ENCODE results near the gene TPCN1. TPM values are rescaled to one million over a fixed set of nuclear protein-coding genes. Genes with fewer than 3 reads are reported as not detected.

TPCN1 gene
- total RNA-seq, 1 experiment from 2014 or later, result 13.5 TPM

GRCh38 chr12:113262710-113263109 lies 41.4 kb downstream of the TPCN1 start:
- Histone ChIP-seq H2BK120ac (ENCODE audit: low read depth, low read length, poor library complexity, severe bottlenecking) (no peak overlapping the region), H3K79me2 (ENCODE audit: insufficient read depth, low read length) (no peaks in the 10 kb centered on the region), H3K14ac (ENCODE audit: insufficient read depth, low read length) (no peak overlapping the region), H3K27ac (ENCODE audit: insufficient read length, low read depth, low read length) (no peak overlapping the region), H3K56ac (ENCODE audit: insufficient read length, low read depth, low read length) (no peak overlapping the region), H3K23me2 (ENCODE audit: insufficient read length, low read depth, low read length, poor library complexity, severe bottlenecking) (no peaks in the 10 kb centered on the region), H3K9me3 (ENCODE audit: control insufficient read depth, low read depth, low read length) (no peaks in the 10 kb centered on the region), H3K4me2 (ENCODE audit: insufficient read depth, insufficient read length, low read length) (no peak overlapping the region), H3K18ac (ENCODE audit: insufficient read length, low read depth, low read length) (no peak overlapping the region), H2BK15ac (ENCODE audit: low read depth, low read length) (no peak overlapping the region), H4K8ac (replicated peaks; ENCODE audit: insufficient read length, low read depth, low read length) (no peak overlapping the region), H3K27me3 (ENCODE audit: insufficient read depth, low read length) (no peaks in the 10 kb centered on the region), H4K5ac (ENCODE audit: insufficient read length, low read depth, low read length) (no peak overlapping the region), H3K4me1 (ENCODE audit: insufficient read depth, low read length) (peaks cover 4% of the 10 kb centered on the region; the same call in 1 of the 2 replicates), H3K79me1 (ENCODE audit: insufficient read depth, low read depth, low read length, poor library complexity, severe bottlenecking) (no peaks in the 10 kb centered on the region), H2BK12ac (ENCODE audit: insufficient read length, low read depth, low read length) (no peak overlapping the region), H2AK5ac (ENCODE audit: insufficient read length, low read length) (no peak overlapping the region), H4K20me1 (ENCODE audit: control insufficient read depth, insufficient read depth, insufficient read length) (no peaks in the 10 kb centered on the region), H3K9ac (ENCODE audit: extremely low read depth, insufficient read length, low read length) (no peak overlapping the region), H3K4ac (ENCODE audit: low read depth, low read length) (no peak overlapping the region), H3K23ac (ENCODE audit: insufficient read length, low read depth, low read length) (no peak overlapping the region), H2BK20ac (ENCODE audit: low read depth, low read length, poor library complexity, severe bottlenecking) (no peak overlapping the region), H2AFZ (ENCODE audit: low read length) (no peak overlapping the region), H4K91ac (ENCODE audit: insufficient read length, low read depth, low read length) (no peak overlapping the region), H2BK5ac (ENCODE audit: insufficient read length, low read length) (no peak overlapping the region), H3T11ph (ENCODE audit: low read length) (no peak overlapping the region)
- no peak for TF ChIP-seq CTCF (conservative IDR thresholded peaks at IDR 0.05)
- peaks cover 13 to 16% of the 10 kb centered on the region in 2 experiments for H3K4me1 Mint-ChIP-seq
- H3K36me3 Mint-ChIP-seq (ENCODE audit: insufficient read depth in 1 of 3, low read depth in 3 of 3), result peaks cover 3 to 12% (median 9%) of the 10 kb centered on the region in 3 experiments; a peak in 5 of 7 replicates
- H3K27ac Mint-ChIP-seq, result no peak overlapping the region
- no peaks in the 10 kb centered on the region for H3K9me3 Mint-ChIP-seq
- DNase-seq, result no peak
- no peak overlapping the region for H3K4me3 Mint-ChIP-seq
- no peaks in the 10 kb centered on the region for H3K27me3 Mint-ChIP-seq (ENCODE audit: low read depth)

Data from H9 (cell line).